ENCODE results near the gene WWTR1. TPM values are rescaled to one million over a fixed set of nuclear protein-coding genes. Genes with fewer than 3 reads are reported as not detected.

WWTR1 gene
- total RNA-seq, 1 experiment from 2014 or later, result 73.5 TPM

DNA sequence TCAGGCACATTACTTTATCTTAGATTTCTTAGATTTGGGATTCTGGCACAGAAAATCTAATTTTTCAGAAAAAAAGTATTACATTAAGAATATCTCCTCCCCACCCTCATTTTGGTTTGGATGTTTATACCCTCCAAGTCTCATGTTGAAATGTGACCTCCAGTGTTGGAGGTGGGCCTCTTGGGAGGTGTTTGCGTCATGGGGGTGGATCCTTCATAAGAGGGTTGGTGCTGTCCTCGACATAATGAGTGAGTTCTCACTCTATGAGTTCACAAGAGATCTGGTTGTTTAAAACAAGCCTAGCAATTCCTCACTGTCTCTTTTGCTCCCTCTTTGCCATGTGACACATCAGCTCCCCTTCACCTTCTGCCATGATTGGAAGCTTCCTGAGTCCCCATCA, 45.6 kb upstream of the WWTR1 start:
- TF ChIP-seq, protein P1, sequence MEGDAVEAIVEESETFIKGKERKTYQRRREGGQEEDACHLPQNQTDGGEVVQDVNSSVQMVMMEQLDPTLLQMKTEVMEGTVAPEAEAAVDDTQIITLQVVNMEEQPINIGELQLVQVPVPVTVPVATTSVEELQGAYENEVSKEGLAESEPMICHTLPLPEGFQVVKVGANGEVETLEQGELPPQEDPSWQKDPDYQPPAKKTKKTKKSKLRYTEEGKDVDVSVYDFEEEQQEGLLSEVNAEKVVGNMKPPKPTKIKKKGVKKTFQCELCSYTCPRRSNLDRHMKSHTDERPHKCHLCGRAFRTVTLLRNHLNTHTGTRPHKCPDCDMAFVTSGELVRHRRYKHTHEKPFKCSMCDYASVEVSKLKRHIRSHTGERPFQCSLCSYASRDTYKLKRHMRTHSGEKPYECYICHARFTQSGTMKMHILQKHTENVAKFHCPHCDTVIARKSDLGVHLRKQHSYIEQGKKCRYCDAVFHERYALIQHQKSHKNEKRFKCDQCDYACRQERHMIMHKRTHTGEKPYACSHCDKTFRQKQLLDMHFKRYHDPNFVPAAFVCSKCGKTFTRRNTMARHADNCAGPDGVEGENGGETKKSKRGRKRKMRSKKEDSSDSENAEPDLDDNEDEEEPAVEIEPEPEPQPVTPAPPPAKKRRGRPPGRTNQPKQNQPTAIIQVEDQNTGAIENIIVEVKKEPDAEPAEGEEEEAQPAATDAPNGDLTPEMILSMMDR (conservative IDR thresholded peaks at IDR 0.05), result no peak
- no peak for TF ChIP-seq EZH2 (IDR thresholded peaks at IDR 0.05; ENCODE audit: low read depth)
- intact Hi-C loops (cut with micrococcal nuclease; ENCODE audit: unreplicated experiment), result no loop called here
- H2AFZ ChIP-seq, result no peak overlapping the region

DNA sequence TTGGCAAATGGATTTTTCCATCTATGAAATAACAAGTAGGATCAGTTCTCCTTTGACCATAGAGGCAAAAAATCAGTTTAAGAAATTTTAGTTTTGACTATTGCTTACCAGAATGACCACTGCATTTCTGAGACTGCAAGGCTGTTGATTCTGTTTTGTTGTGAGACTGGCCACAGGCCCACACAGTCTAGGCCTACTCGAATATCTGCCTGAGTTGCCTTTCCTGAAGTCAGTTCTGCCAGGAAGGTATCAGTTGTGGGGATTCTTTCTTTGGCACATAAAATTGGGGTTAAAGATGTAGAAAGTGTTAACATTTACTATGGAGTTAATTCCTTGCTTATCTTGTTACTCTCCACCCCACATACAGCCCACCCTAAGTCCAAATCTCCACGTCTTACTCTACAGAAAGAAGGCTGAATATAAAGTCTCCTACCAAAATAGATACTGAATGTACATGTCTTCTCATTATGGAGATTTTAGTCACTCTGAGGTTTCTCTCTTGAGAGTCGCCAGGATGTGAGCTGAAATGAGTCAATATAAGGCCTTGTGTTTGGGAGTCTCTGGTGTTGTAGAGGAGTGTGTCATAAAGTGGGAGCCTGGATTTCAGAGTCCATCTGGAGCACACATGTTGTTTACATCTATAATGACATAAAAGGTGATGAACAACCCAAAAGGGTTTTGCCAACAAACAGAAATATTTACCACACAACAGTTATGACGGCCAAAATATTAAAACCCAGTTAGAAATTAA, 45.0 kb upstream of the WWTR1 start:
- Histone ChIP-seq H3K9me2 (ENCODE audit: insufficient read depth) (peaks cover 4% of the 10 kb centered on the region; the same call in 1 of the 2 replicates), H3K4me3 (no peak overlapping the region), H3K27me3 (ENCODE audit: insufficient read depth, low read depth) (no peaks in the 10 kb centered on the region), H3K27ac (no peak overlapping the region), H3K79me2 (ENCODE audit: low read depth) (no peaks in the 10 kb centered on the region), H3F3A (ENCODE audit: insufficient read depth, low read depth) (no peaks in the 10 kb centered on the region), H3K9me3 (ENCODE audit: insufficient read depth, low read depth) (peaks cover 18% of the 10 kb centered on the region), H3K4me1 (replicated peaks; ENCODE audit: insufficient read depth) (no peaks in the 10 kb centered on the region), H4K20me1 (ENCODE audit: insufficient read depth) (no peaks in the 10 kb centered on the region), H3K4me2 (no peak overlapping the region), H3K36me3 (ENCODE audit: low read depth) (no peaks in the 10 kb centered on the region), H2AFZ (no peak overlapping the region)
- no peak for TF ChIP-seq EZH2 (IDR thresholded peaks at IDR 0.05; ENCODE audit: low read depth)
- TF ChIP-seq, protein P1 (conservative IDR thresholded peaks at IDR 0.05), result no peak
- no peak for DNase-seq
- ChIA-PET CTCF (no interaction called here), POLR2A (ENCODE audit: unreplicated experiment) (no interaction called here)
- intact Hi-C loops (cut with micrococcal nuclease; ENCODE audit: unreplicated experiment), result no loop called here
- BruUV-seq (replicated peaks), result no TSS peak

More for the DNA sequence above, 45.6 kb upstream of the WWTR1 start:
- Histone ChIP-seq H3K79me2 (ENCODE audit: low read depth) (no peaks in the 10 kb centered on the region), H3K27me3 (ENCODE audit: insufficient read depth, low read depth) (no peaks in the 10 kb centered on the region), H4K20me1 (ENCODE audit: insufficient read depth) (no peaks in the 10 kb centered on the region), H3K4me3 (no peak overlapping the region), H3K4me2 (no peak overlapping the region), H3K4me1 (replicated peaks; ENCODE audit: insufficient read depth) (no peaks in the 10 kb centered on the region), H3K9me2 (ENCODE audit: insufficient read depth) (peaks cover 4% of the 10 kb centered on the region; the same call in 1 of the 2 replicates), H3K27ac (no peak overlapping the region), H3K9me3 (ENCODE audit: insufficient read depth, low read depth) (peaks cover 12% of the 10 kb centered on the region; the same call in 1 of the 2 replicates), H3K36me3 (ENCODE audit: low read depth) (no peaks in the 10 kb centered on the region), H3F3A (ENCODE audit: insufficient read depth, low read depth) (no peaks in the 10 kb centered on the region)
- POLR2A ChIA-PET (ENCODE audit: unreplicated experiment), result no interaction called here
- no TSS peak for BruUV-seq (replicated peaks)
- DNase-seq, result no peak
- CTCF ChIA-PET, result no interaction called here

DNA sequence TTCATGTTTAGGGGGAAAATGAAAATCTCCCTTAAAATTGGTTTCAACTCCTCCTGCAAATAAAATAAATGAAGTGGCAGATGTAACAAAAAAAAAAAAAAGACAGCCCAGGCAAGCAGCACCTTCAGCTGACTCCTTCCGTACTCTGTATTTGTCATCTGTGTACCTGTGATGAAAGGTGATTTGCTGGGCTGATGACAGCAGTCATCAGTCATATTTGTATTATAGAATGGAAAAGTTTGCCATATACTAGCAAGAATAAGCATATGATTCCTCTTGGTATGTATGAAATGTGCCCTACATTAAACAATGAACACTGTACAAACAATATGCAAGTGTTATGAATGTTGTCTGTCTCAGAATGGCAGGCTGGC, 44.1 kb upstream of the WWTR1 start:
- Histone ChIP-seq H3K9me2 (ENCODE audit: insufficient read depth) (peaks cover 4% of the 10 kb centered on the region; the same call in 1 of the 2 replicates), H3F3A (ENCODE audit: insufficient read depth, low read depth) (no peaks in the 10 kb centered on the region), H3K79me2 (ENCODE audit: low read depth) (no peaks in the 10 kb centered on the region), H3K9me3 (ENCODE audit: insufficient read depth, low read depth) (peaks cover 21% of the 10 kb centered on the region), H3K4me1 (replicated peaks; ENCODE audit: insufficient read depth) (no peaks in the 10 kb centered on the region), H3K36me3 (ENCODE audit: low read depth) (no peaks in the 10 kb centered on the region), H3K27me3 (ENCODE audit: insufficient read depth, low read depth) (no peaks in the 10 kb centered on the region), H3K27ac (no peak overlapping the region), H3K4me3 (no peak overlapping the region), H2AFZ (no peak overlapping the region), H4K20me1 (ENCODE audit: insufficient read depth) (no peaks in the 10 kb centered on the region), H3K4me2 (no peak overlapping the region)
- ChIA-PET CTCF (no interaction called here), POLR2A (ENCODE audit: unreplicated experiment) (interaction anchor here (0.6 kb wide), 1 partner anchor 15 kb away, joined by 3 read pairs; no protein-coding TSS in a partner anchor)
- no peak for DNase-seq
- intact Hi-C loops (cut with micrococcal nuclease; ENCODE audit: unreplicated experiment), result no loop called here
- no TSS peak for BruUV-seq (replicated peaks)
- TF ChIP-seq, protein P1 (conservative IDR thresholded peaks at IDR 0.05), result no peak
- TF ChIP-seq EZH2 (IDR thresholded peaks at IDR 0.05; ENCODE audit: low read depth), result no peak
